Neural cell (in vitro differentiated cells): ENCODE results near the gene LY6G5B. TPM values are rescaled to one million over a fixed set of nuclear protein-coding genes. Genes with fewer than 3 reads are reported as not detected.
A peak's percentile ranks its signal among the peaks of the same experiment; 100 is the strongest.

ENCODE experiments used
- H2AFZ ChIP-seq: fragments of 200-600, 300-800 bp; sonication (generic), shearing (Covaris generic); 2 replicates; pipeline ENCODE4 v1.6.0; 2014; ENCODE audit warnings: low read depth, mild to moderate bottlenecking, antibody characterized with exemption, low read length, moderate library complexity
- H3F3A ChIP-seq: fragments of 200-600 bp; shearing (Covaris generic); 2 replicates; pipeline ENCODE4 v1.6.1; 2016; ENCODE audit warnings: mild to moderate bottlenecking, moderate library complexity, mixed read lengths, antibody characterized with exemption, low read length; ENCODE audit not compliant: insufficient read depth, poor library complexity, severe bottlenecking
- H3K27ac ChIP-seq: fragments of 200-600, 300-800 bp; sonication (generic), shearing (Covaris generic); 2 replicates; pipeline ENCODE4 v1.5.1; 2014; ENCODE audit warnings: mild to moderate bottlenecking, low read length, moderate library complexity
- H3K27me3 ChIP-seq: fragments of 300-800, 200-600 bp; sonication (generic), shearing (Covaris generic); 2 replicates; pipeline ENCODE4 v1.6.0; 2014; ENCODE audit warnings: mild to moderate bottlenecking, low read depth, low read length, moderate library complexity; ENCODE audit not compliant: insufficient read depth
- H3K36me3 ChIP-seq: fragments of 300-800, 200-600 bp; sonication (generic), shearing (Covaris generic); 2 replicates; pipeline ENCODE4 v1.5.1; 2014; ENCODE audit warnings: mild to moderate bottlenecking, antibody characterized with exemption, low read length, moderate library complexity; ENCODE audit not compliant: insufficient read depth
- H3K4me2 ChIP-seq: fragments of 300-800, 200-600 bp; sonication (generic), shearing (Covaris generic); 2 replicates; pipeline ENCODE4 v1.6.0; 2014; ENCODE audit warnings: mild to moderate bottlenecking, low read length
- H3K4me3 ChIP-seq: fragments of 300-800, 200-600 bp; sonication (generic), shearing (Covaris generic); 2 replicates; pipeline ENCODE4 v1.5.1; 2014; ENCODE audit warnings: mild to moderate bottlenecking, low read length, moderate library complexity
- H3K79me2 ChIP-seq: fragments of 200-600 bp; shearing (Covaris generic); replicated peaks from 2 replicates; pipeline ENCODE4 v1.6.0; 2014; ENCODE audit warnings: mild to moderate bottlenecking, low read length, moderate library complexity; ENCODE audit not compliant: insufficient read depth
- H3K9ac ChIP-seq: fragments of 300-800, 200-600 bp; sonication (generic), shearing (Covaris generic); 2 replicates; pipeline ENCODE4 v1.6.1; 2016; ENCODE audit warnings: mild to moderate bottlenecking, low read length, mixed read lengths
- H3K9me2 ChIP-seq: fragments of 200-600 bp; shearing (Covaris generic); 2 replicates; pipeline ENCODE4 v1.6.1; 2016; ENCODE audit warnings: mild to moderate bottlenecking, low read length, mixed read lengths; ENCODE audit not compliant: insufficient read depth
- H3K9me3 ChIP-seq: fragments of 200-600, 300-800 bp; sonication (generic), shearing (Covaris generic); 2 replicates; pipeline ENCODE4 v1.6.1; 2016; ENCODE audit warnings: mild to moderate bottlenecking, mixed run types, low read length, moderate library complexity, mixed read lengths
- H4K20me1 ChIP-seq: fragments of 200-600 bp; shearing (Covaris generic); 2 replicates; pipeline ENCODE4 v1.6.1; 2016; ENCODE audit warnings: mild to moderate bottlenecking, mixed run types; ENCODE audit not compliant: insufficient read depth
- EP300 ChIP-seq: fragments of 450-650 bp; conservative IDR thresholded peaks from 2 replicates; pipeline ENCODE4 v1.6.1; 2014; ENCODE audit warnings: antibody characterized with exemption, mild to moderate bottlenecking, moderate library complexity; ENCODE audit not compliant: poor library complexity, severe bottlenecking
- EZH2 ChIP-seq: fragments of 200-600, 300-800 bp; shearing (Covaris generic), sonication (generic); IDR thresholded peaks from 2 replicates; pipeline ENCODE4 v1.6.1; 2014; ENCODE audit warnings: antibody characterized with exemption, low read length, borderline replicate concordance, mild to moderate bottlenecking; ENCODE audit not compliant: insufficient read depth, poor library complexity, severe bottlenecking
- MXI1 ChIP-seq: fragments of 450-650 bp; conservative IDR thresholded peaks from 2 replicates; pipeline ENCODE4 v1.6.1; 2014; ENCODE audit warnings: antibody characterized with exemption, mild to moderate bottlenecking; ENCODE audit not compliant: poor library complexity, severe bottlenecking
- POLR2AphosphoS5 ChIP-seq: IDR thresholded peaks from 2 replicates; pipeline ENCODE4 v1.6.1; 2012
- RAD21 ChIP-seq: fragments of 450-650 bp; conservative IDR thresholded peaks from 2 replicates; pipeline ENCODE4 v1.6.1; 2014; ENCODE audit warnings: antibody characterized with exemption, mild to moderate bottlenecking, moderate library complexity
- SMC3 ChIP-seq: fragments of 450-650 bp; conservative IDR thresholded peaks from 2 replicates; pipeline ENCODE4 v1.6.1; 2014; ENCODE audit warnings: antibody characterized with exemption, mild to moderate bottlenecking, moderate library complexity; ENCODE audit not compliant: poor library complexity
- TAF1 ChIP-seq: IDR thresholded peaks from 2 replicates; pipeline ENCODE4 v1.6.1; 2012; ENCODE audit warnings: low read depth
- polyA plus RNA-seq: library from polyadenylated mRNA; depleted of rRNA; stranded (reverse); fragments of >200 nt; gene quantifications from 2 replicates; pipeline ENCODE4 v1.2.3, GENCODE V29; 2014
- TF ChIP-seq, protein P1 (sequence below): IDR thresholded peaks from 2 replicates; pipeline ENCODE4 v1.6.1; 2012; ENCODE audit warnings: borderline replicate concordance
- TF ChIP-seq, protein P2 (sequence below): fragments of 450-650 bp; IDR thresholded peaks from 2 replicates; pipeline ENCODE4 v1.5.1; 2014; ENCODE audit warnings: antibody characterized with exemption, mild to moderate bottlenecking, moderate library complexity; ENCODE audit not compliant: poor library complexity, severe bottlenecking

LY6G5B gene
- polyA plus RNA-seq, 1 donor from 2014 or later = 4.0 TPM

DNA sequence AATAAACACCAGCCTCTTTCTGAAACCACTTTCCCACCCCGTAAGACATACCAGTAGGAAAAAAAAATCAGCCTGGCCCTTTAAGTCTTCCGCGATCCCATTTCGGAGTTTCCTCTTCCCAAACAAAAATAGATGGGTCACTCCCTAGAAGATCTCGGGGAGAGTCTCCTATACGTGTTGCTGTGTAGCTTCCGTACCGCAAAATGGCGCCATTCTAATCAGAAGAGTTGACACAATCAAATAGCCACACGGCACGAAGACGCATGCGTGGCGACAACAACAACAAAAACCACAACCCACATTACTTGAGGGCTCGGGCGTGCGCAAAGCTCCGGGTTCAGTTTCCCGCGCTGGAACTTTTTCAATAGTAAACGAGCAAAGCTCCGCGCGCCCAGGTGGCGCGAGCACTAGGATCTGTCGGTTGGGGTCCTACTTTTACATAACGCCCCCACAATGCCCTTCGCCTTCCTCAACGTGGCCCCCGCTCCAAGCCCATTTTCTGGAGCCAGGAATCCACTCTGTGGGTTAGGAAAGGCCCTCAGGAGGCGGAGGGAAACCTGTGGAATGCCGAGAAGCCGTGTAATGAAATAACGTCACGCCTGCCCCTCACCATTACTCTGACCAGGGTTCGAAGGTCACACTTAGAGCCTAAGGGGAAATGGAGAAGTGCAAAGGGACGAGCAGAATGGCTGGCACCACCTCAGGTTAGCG, 4.8 kb upstream of the LY6G5B start, which contains the start of gene GPANK1:
TSS of gene GPANK1 (minus strand) at position 208 of the 711 bp plus-strand sequence. CDS start 519 bp downstream, outside the sequence.
- TF ChIP-seq, protein P1, sequence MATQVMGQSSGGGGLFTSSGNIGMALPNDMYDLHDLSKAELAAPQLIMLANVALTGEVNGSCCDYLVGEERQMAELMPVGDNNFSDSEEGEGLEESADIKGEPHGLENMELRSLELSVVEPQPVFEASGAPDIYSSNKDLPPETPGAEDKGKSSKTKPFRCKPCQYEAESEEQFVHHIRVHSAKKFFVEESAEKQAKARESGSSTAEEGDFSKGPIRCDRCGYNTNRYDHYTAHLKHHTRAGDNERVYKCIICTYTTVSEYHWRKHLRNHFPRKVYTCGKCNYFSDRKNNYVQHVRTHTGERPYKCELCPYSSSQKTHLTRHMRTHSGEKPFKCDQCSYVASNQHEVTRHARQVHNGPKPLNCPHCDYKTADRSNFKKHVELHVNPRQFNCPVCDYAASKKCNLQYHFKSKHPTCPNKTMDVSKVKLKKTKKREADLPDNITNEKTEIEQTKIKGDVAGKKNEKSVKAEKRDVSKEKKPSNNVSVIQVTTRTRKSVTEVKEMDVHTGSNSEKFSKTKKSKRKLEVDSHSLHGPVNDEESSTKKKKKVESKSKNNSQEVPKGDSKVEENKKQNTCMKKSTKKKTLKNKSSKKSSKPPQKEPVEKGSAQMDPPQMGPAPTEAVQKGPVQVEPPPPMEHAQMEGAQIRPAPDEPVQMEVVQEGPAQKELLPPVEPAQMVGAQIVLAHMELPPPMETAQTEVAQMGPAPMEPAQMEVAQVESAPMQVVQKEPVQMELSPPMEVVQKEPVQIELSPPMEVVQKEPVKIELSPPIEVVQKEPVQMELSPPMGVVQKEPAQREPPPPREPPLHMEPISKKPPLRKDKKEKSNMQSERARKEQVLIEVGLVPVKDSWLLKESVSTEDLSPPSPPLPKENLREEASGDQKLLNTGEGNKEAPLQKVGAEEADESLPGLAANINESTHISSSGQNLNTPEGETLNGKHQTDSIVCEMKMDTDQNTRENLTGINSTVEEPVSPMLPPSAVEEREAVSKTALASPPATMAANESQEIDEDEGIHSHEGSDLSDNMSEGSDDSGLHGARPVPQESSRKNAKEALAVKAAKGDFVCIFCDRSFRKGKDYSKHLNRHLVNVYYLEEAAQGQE = peak; percentile 38
- peak; percentile 12 for TF ChIP-seq SMC3
- TF ChIP-seq TAF1 = peak; percentile 62
- TF ChIP-seq POLR2AphosphoS5 = peak; percentile 62
- TF ChIP-seq, protein P2, sequence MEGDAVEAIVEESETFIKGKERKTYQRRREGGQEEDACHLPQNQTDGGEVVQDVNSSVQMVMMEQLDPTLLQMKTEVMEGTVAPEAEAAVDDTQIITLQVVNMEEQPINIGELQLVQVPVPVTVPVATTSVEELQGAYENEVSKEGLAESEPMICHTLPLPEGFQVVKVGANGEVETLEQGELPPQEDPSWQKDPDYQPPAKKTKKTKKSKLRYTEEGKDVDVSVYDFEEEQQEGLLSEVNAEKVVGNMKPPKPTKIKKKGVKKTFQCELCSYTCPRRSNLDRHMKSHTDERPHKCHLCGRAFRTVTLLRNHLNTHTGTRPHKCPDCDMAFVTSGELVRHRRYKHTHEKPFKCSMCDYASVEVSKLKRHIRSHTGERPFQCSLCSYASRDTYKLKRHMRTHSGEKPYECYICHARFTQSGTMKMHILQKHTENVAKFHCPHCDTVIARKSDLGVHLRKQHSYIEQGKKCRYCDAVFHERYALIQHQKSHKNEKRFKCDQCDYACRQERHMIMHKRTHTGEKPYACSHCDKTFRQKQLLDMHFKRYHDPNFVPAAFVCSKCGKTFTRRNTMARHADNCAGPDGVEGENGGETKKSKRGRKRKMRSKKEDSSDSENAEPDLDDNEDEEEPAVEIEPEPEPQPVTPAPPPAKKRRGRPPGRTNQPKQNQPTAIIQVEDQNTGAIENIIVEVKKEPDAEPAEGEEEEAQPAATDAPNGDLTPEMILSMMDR = peak; percentile 26
- no peak for TF ChIP-seq EZH2
- TF ChIP-seq RAD21 = no peak
- no peak for TF ChIP-seq EP300
- TF ChIP-seq MXI1 = peak; percentile 92
- Histone ChIP-seq H3K79me2 (peaks cover 42% of the 10 kb centered on the region), H3K27ac (peak within 1 kb of the TSS; percentile 85)

DNA sequence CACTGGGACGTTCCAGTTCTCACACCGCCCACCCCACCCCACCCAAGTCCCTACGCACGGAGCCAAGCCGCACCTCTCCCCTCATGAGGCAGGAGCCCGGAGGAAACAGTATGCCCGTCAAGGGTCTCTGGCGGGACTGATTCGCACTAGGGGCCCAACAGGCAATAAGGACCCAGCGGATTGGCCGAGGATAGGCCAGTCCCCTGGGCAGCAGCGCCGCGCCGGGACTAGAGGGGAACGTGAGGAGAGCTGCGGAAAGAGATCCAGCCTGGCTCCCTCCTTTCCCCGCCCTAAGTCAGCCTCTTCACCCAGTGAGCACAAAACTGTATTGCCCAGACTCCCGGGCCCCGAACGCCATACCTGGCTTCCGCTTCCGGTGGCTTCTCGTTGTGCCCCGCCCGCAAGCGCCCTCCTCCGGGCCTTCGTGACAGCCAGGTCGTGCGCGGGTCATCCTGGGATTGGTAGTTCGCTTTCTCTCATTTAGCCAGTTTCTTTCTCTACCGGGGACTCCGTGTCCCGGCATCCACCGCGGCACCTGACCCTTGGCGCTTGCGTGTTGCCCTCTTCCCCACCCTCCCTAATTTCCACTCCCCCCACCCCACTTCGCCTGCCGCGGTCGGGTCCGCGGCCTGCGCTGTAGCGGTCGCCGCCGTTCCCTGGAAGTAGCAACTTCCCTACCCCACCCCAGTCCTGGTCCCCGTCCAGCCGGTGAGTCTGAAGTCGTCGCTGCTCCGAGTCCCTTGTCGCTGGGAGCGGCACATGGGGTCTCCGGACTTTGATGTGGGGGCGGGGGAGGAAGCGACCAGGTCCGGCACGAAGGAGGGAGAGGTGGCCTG, 4.1 kb upstream of the LY6G5B start, which contains the start of gene CSNK2B:
TSS of gene CSNK2B (plus strand) at position 580 of the 836 bp plus-strand sequence. CDS start 752 bp downstream, outside the sequence.
- Histone ChIP-seq H3K27me3 (no peaks in the 10 kb centered on the region), H3K9me2 (no peaks in the 10 kb centered on the region), H3K79me2 (peaks cover 34% of the 10 kb centered on the region), H3K9me3 (no peaks in the 10 kb centered on the region), H3K4me3 (peak within 1 kb of the TSS; percentile 88), H2AFZ (peak within 1 kb of the TSS; percentile 65), H4K20me1 (no peaks in the 10 kb centered on the region), H3F3A (no peaks in the 10 kb centered on the region), H3K36me3 (no peaks in the 10 kb centered on the region), H3K4me2 (peak within 1 kb of the TSS; percentile 82), H3K27ac (peak within 1 kb of the TSS; percentile 85), H3K9ac (peak within 1 kb of the TSS; percentile 87)
- TF ChIP-seq TAF1 = no peak
- TF ChIP-seq EZH2 = no peak
- TF ChIP-seq POLR2AphosphoS5 = peak; percentile 82
- no peak for TF ChIP-seq RAD21
- peak; percentile 53 for TF ChIP-seq MXI1
- TF ChIP-seq, protein P2 = peak; percentile 17
- TF ChIP-seq, protein P1 = no peak
- TF ChIP-seq SMC3 = no peak
- TF ChIP-seq EP300 = no peak

More for the DNA sequence above, 4.8 kb upstream of the LY6G5B start, which contains the start of gene GPANK1:
- H3F3A ChIP-seq = no peaks in the 10 kb centered on the region
- H3K9me2 ChIP-seq = no peaks in the 10 kb centered on the region
- no peaks in the 10 kb centered on the region for H3K9me3 ChIP-seq
- H3K4me2 ChIP-seq = peak within 1 kb of the TSS; percentile 68
- peak within 1 kb of the TSS; percentile 87 for H3K9ac ChIP-seq
- no peaks in the 10 kb centered on the region for H3K27me3 ChIP-seq
- H4K20me1 ChIP-seq = no peaks in the 10 kb centered on the region
- H3K36me3 ChIP-seq = no peaks in the 10 kb centered on the region
- peak within 1 kb of the TSS; percentile 65 for H2AFZ ChIP-seq
- H3K4me3 ChIP-seq = peak within 1 kb of the TSS; percentile 88
